HepG2 (cell line): ENCODE results near the gene NOTUM. TPM values are rescaled to one million over a fixed set of nuclear protein-coding genes. Genes with fewer than 3 reads are reported as not detected.
A peak's percentile ranks its signal among the peaks of the same experiment; 100 is the strongest.

Experiments used
- ASH2L ChIP-seq: fragments of 300-600, 200-600 bp; sonication (generic); IDR thresholded peaks from 2 replicates; pipeline ENCODE4 v1.7.0; 2017; ENCODE audit warnings: low read depth, mild to moderate bottlenecking, moderate library complexity, mixed read lengths, low read length; ENCODE audit not compliant: insufficient read length
- ATF7 ChIP-seq, 2 experiments: fragments of 450-650 bp in 1 of 2; sonication (generic) in 1 of 2; formaldehyde crosslinking in 1 of 2; IDR thresholded peaks; 2 replicates each; pipeline versions ENCODE4 v1.4.0 to v1.6.1; 2016 to 2020; ENCODE audit warnings: antibody characterized with exemption in 1 of 2, mild to moderate bottlenecking in 1 of 2, missing genetic modification reagents in 1 of 2
- CENPBD1 ChIP-seq: sonication (generic); formaldehyde crosslinking; IDR thresholded peaks from 2 replicates; pipeline ENCODE4 v1.8.0; 2022; ENCODE audit warnings: missing genetic modification reagents, low read depth, mild to moderate bottlenecking, borderline replicate concordance
- HIC2 ChIP-seq: sonication (generic); formaldehyde crosslinking; IDR thresholded peaks from 2 replicates; pipeline ENCODE4 v1.9.0; 2022; ENCODE audit warnings: low read depth, missing genetic modification reagents
- HNF4G ChIP-seq, 2 experiments: sonication (generic) in 1 of 2; formaldehyde crosslinking in 1 of 2; IDR thresholded peaks; 2 replicates each; pipeline versions ENCODE4 v1.4.0 to v1.6.1; 2011 to 2020; ENCODE audit warnings: borderline replicate concordance in 2 of 2, low read depth in 2 of 2, mild to moderate bottlenecking in 2 of 2, low read length in 1 of 2, missing genetic modification reagents in 1 of 2, moderate library complexity in 1 of 2
- MBNL3 ChIP-seq: fragments of 250-450 bp; sonication (Bioruptor Pico); conservative IDR thresholded peaks from 2 replicates; pipeline ENCODE4 v1.8.0; 2022; ENCODE audit warnings: mild to moderate bottlenecking, inconsistent platforms
- REXO4 ChIP-seq: sonication (generic); formaldehyde crosslinking; IDR thresholded peaks from 2 replicates; pipeline ENCODE4 v1.8.0; 2022; ENCODE audit warnings: missing genetic modification reagents, mild to moderate bottlenecking, borderline replicate concordance
- SKIL ChIP-seq: sonication (generic); formaldehyde crosslinking; IDR thresholded peaks from 2 replicates; pipeline ENCODE4 v1.8.0; 2022; ENCODE audit warnings: missing genetic modification reagents, mild to moderate bottlenecking, moderate library complexity, borderline replicate concordance
- XRCC5 ChIP-seq: fragments of 200-400 bp; formaldehyde crosslinking; optimal IDR thresholded peaks from 2 replicates; pipeline ENCODE3; 2017; ENCODE audit warnings: mild to moderate bottlenecking, low read length
- ZFP91 ChIP-seq: sonication (generic); formaldehyde crosslinking; IDR thresholded peaks from 2 replicates; pipeline ENCODE4 v1.9.0; 2022; ENCODE audit warnings: missing genetic modification reagents, mild to moderate bottlenecking, borderline replicate concordance
- ZNF280B ChIP-seq: sonication (generic); formaldehyde crosslinking; IDR thresholded peaks from 2 replicates; pipeline ENCODE4 v1.5.0; 2020; ENCODE audit warnings: missing genetic modification reagents, mild to moderate bottlenecking, borderline replicate concordance
- ZNF335 ChIP-seq: sonication (generic); formaldehyde crosslinking; IDR thresholded peaks from 2 replicates; pipeline ENCODE4 v1.4.0; 2020; ENCODE audit warnings: missing genetic modification reagents
- ZNF383 ChIP-seq: sonication (generic); formaldehyde crosslinking; IDR thresholded peaks from 2 replicates; pipeline ENCODE4 v1.4.0; 2020; ENCODE audit warnings: missing genetic modification reagents, mild to moderate bottlenecking, borderline replicate concordance
- ZNF564 ChIP-seq: sonication (generic); formaldehyde crosslinking; IDR thresholded peaks from 2 replicates; pipeline ENCODE4 v1.8.1; 2023; ENCODE audit warnings: mild to moderate bottlenecking, missing genetic modification reagents
- ZNF878 ChIP-seq: sonication (generic); formaldehyde crosslinking; IDR thresholded peaks from 2 replicates; pipeline ENCODE4 v1.8.1; 2023; ENCODE audit warnings: mild to moderate bottlenecking, missing genetic modification reagents, moderate library complexity
- ZNF879 ChIP-seq: sonication (generic); formaldehyde crosslinking; IDR thresholded peaks from 2 replicates; pipeline ENCODE4 v1.8.1; 2023; ENCODE audit warnings: missing genetic modification reagents
- ZUFSP ChIP-seq: sonication (generic); formaldehyde crosslinking; IDR thresholded peaks from 2 replicates; pipeline ENCODE4 v1.9.0; 2021; ENCODE audit warnings: missing genetic modification reagents, mild to moderate bottlenecking, borderline replicate concordance
- polyA plus RNA-seq, 8 experiments: library from polyadenylated mRNA; depleted of rRNA in 3 of 8; stranded (reverse) in 7 of 8; unstranded in 1 of 8; fragments of >200 nt; fragmentation: Illumina TruSeq in 4 of 8; extraction: Trizol in 4 of 8; gene quantifications; 2 replicates each; pipeline versions ENCODE4 v1.2.1 to v1.2.3, GENCODE V29; 2011 to 2016; ENCODE audit warnings: low read depth in 4 of 8, missing spikeins in 1 of 8, mixed read lengths in 1 of 8; ENCODE audit not compliant: insufficient read depth in 1 of 8
- total RNA-seq, 5 experiments: library from RNA; depleted of rRNA; stranded (reverse); fragments of >200 nt; fragmentation: Illumina TruSeq; extraction: Trizol; gene quantifications; 2 replicates each; pipeline ENCODE4 v1.2.3, GENCODE V29; 2016; ENCODE audit warnings: low read depth in 1 of 5

The NOTUM gene
- total and polyA plus RNA-seq, 2 of the 13 experiments (the other 11 are each of a cell fraction or from before 2014, with no cell fraction given), result 150 to 160 TPM

- TF ChIP-seq HNF4G (IDR thresholded peaks at IDR 0.05; ENCODE audit: borderline replicate concordance, low read depth, low read length) (no peak), HNF4G (CRISPR knock-in tag; IDR thresholded peaks at IDR 0.05; ENCODE audit: borderline replicate concordance, low read depth) (peak; percentile 33; the same call in 1 of the 2 replicates), ASH2L (no peak), ZNF280B (CRISPR knock-in tag) (peak; percentile 64; the same call in 1 of the 2 replicates), SKIL (CRISPR knock-in tag) (no peak; the same call in 1 of the 2 replicates), REXO4 (CRISPR knock-in tag) (no peak), XRCC5 (peak; percentile 91), CENPBD1 (CRISPR knock-in tag) (no peak), ZNF879 (CRISPR knock-in tag) (no peak), ZFP91 (CRISPR knock-in tag) (peak; percentile 92; the same call in 1 of the 2 replicates), HIC2 (CRISPR knock-in tag) (peak; percentile 88; the same call in 1 of the 2 replicates), ATF7 (IDR thresholded peaks at IDR 0.05) (no peak), ATF7 (CRISPR knock-in tag; IDR thresholded peaks at IDR 0.05) (no peak; the same call in 1 of the 2 replicates), MBNL3 (CRISPR knock-in tag) (no peak), ZNF878 (peak; percentile 6; the same call in 1 of the 2 replicates), ZNF564 (CRISPR knock-in tag) (no peak), ZNF335 (CRISPR knock-in tag) (no peak), ZNF383 (CRISPR knock-in tag) (no peak), ZUFSP (CRISPR knock-in tag) (no peak)
Measured at GRCh38 chr17:81995463-81996231, 34.7 kb upstream of the NOTUM start (continued).
